ENCODE measurements around the gene PACS2.

GRCh38 chr14:105444859-105445258, 130.3 kb downstream of the PACS2 start:
- TF ChIP-seq CTCF (conservative IDR thresholded peaks at IDR 0.05) (no peak), EZH2 (IDR thresholded peaks at IDR 0.05; ENCODE audit: low read depth) (no peak)

Data from PC-9 (cell line).